Caco-2 (cell line): ENCODE data around the gene AHNAK. TPM values are rescaled to one million over a fixed set of nuclear protein-coding genes. Genes with fewer than 3 reads are reported as not detected.

Experiments
- BruUV-seq: library from RNA; stranded (reverse); fragments of 400-500 nt; replicated peaks from 2 replicates; lab custom pipeline; 2021; lab: Mats Ljungman, UMichigan
- CTCF ChIA-PET: fragments of 300-600 bp; sonication (Branson Sonifier 250); formaldehyde crosslinking; loops from one replicate; lab custom pipeline; 2022; ENCODE audit warnings: antibody characterized with exemption; lab: Charles Lee
- POLR2A ChIA-PET: fragments of 300-600 bp; sonication (Branson Sonifier 250); formaldehyde crosslinking; loops from one replicate; lab custom pipeline; 2022; ENCODE audit warnings: antibody characterized with exemption; lab: Charles Lee
- DNase-seq, 2 experiments: peaks; one replicate each; pipeline versions ENCODE4 v3.0.0 to v3.0.0-alpha.2; 2020 to 2022
- H3K27me3 ChIP-seq: replicated peaks from 2 replicates; pipeline ENCODE4 v1.6.0; 2011; ENCODE audit warnings: low read length; ENCODE audit not compliant: control insufficient read depth, insufficient read depth
- H3K36me3 ChIP-seq: 2 replicates; pipeline ENCODE4 v1.5.1; 2011; ENCODE audit warnings: low read length; ENCODE audit not compliant: control insufficient read depth, insufficient read depth
- H3K4me1 ChIP-seq: fragments of 250-450 bp; sonication (Bioruptor Pico); 2 replicates; pipeline ENCODE4 v1.5.1; 2020; ENCODE audit warnings: mild to moderate bottlenecking
- H3K4me3 ChIP-seq: 2 replicates; pipeline ENCODE4 v1.5.1; 2011; ENCODE audit warnings: low read depth, mild to moderate bottlenecking, control low read depth, low read length
- H3K9me3 ChIP-seq: fragments of 250-450 bp; sonication (Bioruptor Pico); 2 replicates; pipeline ENCODE4 v1.5.1; 2020; ENCODE audit warnings: mild to moderate bottlenecking, moderate library complexity
- H3K27ac Mint-ChIP-seq: one replicate; pipeline ENCODE4 v1.8.0; 2022; ENCODE audit warnings: mixed read lengths; ENCODE audit not compliant: unreplicated experiment
- H3K27me3 Mint-ChIP-seq: one replicate; pipeline ENCODE4 v1.8.0; 2022; ENCODE audit warnings: mixed read lengths; ENCODE audit not compliant: insufficient read depth, unreplicated experiment
- H3K36me3 Mint-ChIP-seq: one replicate; pipeline ENCODE4 v1.8.0; 2022; ENCODE audit warnings: mild to moderate bottlenecking, mixed read lengths; ENCODE audit not compliant: insufficient read depth, unreplicated experiment
- H3K4me1 Mint-ChIP-seq: one replicate; pipeline ENCODE4 v1.8.0; 2022; ENCODE audit warnings: low read depth, mixed read lengths; ENCODE audit not compliant: unreplicated experiment
- H3K4me3 Mint-ChIP-seq: one replicate; pipeline ENCODE4 v1.8.0; 2022; ENCODE audit warnings: mild to moderate bottlenecking, moderate library complexity, mixed read lengths; ENCODE audit not compliant: unreplicated experiment
- H3K9me3 Mint-ChIP-seq: one replicate; pipeline ENCODE4 v1.8.0; 2022; ENCODE audit warnings: mixed read lengths; ENCODE audit not compliant: unreplicated experiment
- CTCF ChIP-seq, 2 experiments: fragments of 200-600 bp in 1 of 2; IDR thresholded peaks; 1 replicate in 1 of 2; 2 replicates in 1 of 2; pipeline versions ENCODE4 v1.5.1 to v1.8.0; 2011 to 2022; ENCODE audit warnings: antibody characterized with exemption in 1 of 2, control low read depth in 1 of 2, inconsistent platforms in 1 of 2, low read depth in 1 of 2, low read length in 1 of 2, mild to moderate bottlenecking in 1 of 2, moderate library complexity in 1 of 2; ENCODE audit not compliant: insufficient read depth in 1 of 2, severe bottlenecking in 1 of 2, unreplicated experiment in 1 of 2
- intact Hi-C: fragments of 100-400 bp; cut with micrococcal nuclease; formaldehyde crosslinking; loops from one replicate; pipeline ENCODE4 v1.10.0; 2022; ENCODE audit not compliant: unreplicated experiment
- total RNA-seq: library from RNA; stranded (reverse); gene quantifications from 2 replicates; pipeline ENCODE4 v1.2.3, GENCODE V29; 2022

The AHNAK gene
- total RNA-seq, 1 experiment from 2014 or later, result 312 TPM

- no peaks in the 10 kb centered on the region for H3K9me3 ChIP-seq
- no peaks in the 10 kb centered on the region for H3K27me3 ChIP-seq
- H3K4me3 ChIP-seq, result no peak overlapping the region
- TF ChIP-seq CTCF (IDR thresholded peaks at IDR 0.05; ENCODE audit: insufficient read depth in 1 of 2, low read depth in 1 of 2, low read length in 1 of 2, severe bottlenecking in 1 of 2, unreplicated experiment in 1 of 2), result no peak
- no peak overlapping the region for H3K4me3 Mint-ChIP-seq
- no peaks in the 10 kb centered on the region for H3K36me3 ChIP-seq
- ChIA-PET POLR2A (no interaction called here), CTCF (no interaction called here)
- intact Hi-C loops, result no loop called here
- no peaks in the 10 kb centered on the region for H3K27me3 Mint-ChIP-seq
- no peaks in the 10 kb centered on the region for H3K9me3 Mint-ChIP-seq
- H3K4me1 Mint-ChIP-seq, result peaks cover 35% of the 10 kb centered on the region
- peaks cover 10% of the 10 kb centered on the region for H3K36me3 Mint-ChIP-seq
- peaks cover 54% of the 10 kb centered on the region for H3K4me1 ChIP-seq
- no TSS peak for BruUV-seq
- H3K27ac Mint-ChIP-seq, result no peak overlapping the region
- DNase-seq, result no peak
Measured at GRCh38 chr11:62431171-62431901, 115.3 kb downstream of the AHNAK start.

GRCh38 chr11:62430425-62430824 is 116.2 kb downstream of the AHNAK start:
- peaks cover 57% of the 10 kb centered on the region for H3K4me1 ChIP-seq
- no peak for TF ChIP-seq CTCF (IDR thresholded peaks at IDR 0.05; ENCODE audit: insufficient read depth in 1 of 2, low read depth in 1 of 2, low read length in 1 of 2, severe bottlenecking in 1 of 2, unreplicated experiment in 1 of 2)
- Mint-ChIP-seq H3K27me3 (no peaks in the 10 kb centered on the region), H3K4me3 (no peak overlapping the region), H3K36me3 (peaks cover 12% of the 10 kb centered on the region), H3K27ac (no peak overlapping the region), H3K9me3 (no peaks in the 10 kb centered on the region), H3K4me1 (peaks cover 40% of the 10 kb centered on the region)
- POLR2A ChIA-PET, result no interaction called here
- no peak overlapping the region for H3K4me3 ChIP-seq
- no peaks in the 10 kb centered on the region for H3K27me3 ChIP-seq
- CTCF ChIA-PET, result no interaction called here
- no peaks in the 10 kb centered on the region for H3K36me3 ChIP-seq
- no peak for DNase-seq
- H3K9me3 ChIP-seq, result no peaks in the 10 kb centered on the region
- no TSS peak for BruUV-seq
- intact Hi-C loops, result no loop called here

- intact Hi-C loops, result loop anchor here (5.0 kb wide), 1 partner anchor 38 kb away; no protein-coding TSS in a partner anchor
- CTCF ChIA-PET, result interaction anchor here (0.6 kb wide), 1 partner anchor 124 kb away, joined by 3 read pairs; no protein-coding TSS in a partner anchor
- Histone ChIP-seq H3K36me3 (no peaks in the 10 kb centered on the region), H3K27me3 (no peaks in the 10 kb centered on the region), H3K4me1 (peaks cover 67% of the 10 kb centered on the region), H3K4me3 (no peak overlapping the region), H3K9me3 (no peaks in the 10 kb centered on the region)
- DNase-seq, result no peak
- H3K36me3 Mint-ChIP-seq, result peaks cover 23% of the 10 kb centered on the region
- H3K9me3 Mint-ChIP-seq, result no peaks in the 10 kb centered on the region
- POLR2A ChIA-PET, result interaction anchor here (0.6 kb wide), 1 partner anchor 172 kb away, joined by 11 read pairs; no protein-coding TSS in a partner anchor
- H3K27ac Mint-ChIP-seq, result no peak overlapping the region
- peaks cover 34% of the 10 kb centered on the region for H3K4me1 Mint-ChIP-seq
- TF ChIP-seq CTCF (IDR thresholded peaks at IDR 0.05; ENCODE audit: insufficient read depth in 1 of 2, low read depth in 1 of 2, low read length in 1 of 2, severe bottlenecking in 1 of 2, unreplicated experiment in 1 of 2), result no peak
- no peak overlapping the region for H3K4me3 Mint-ChIP-seq
- BruUV-seq, result no TSS peak
- H3K27me3 Mint-ChIP-seq, result no peaks in the 10 kb centered on the region
Measured at GRCh38 chr11:62428871-62429560, 117.6 kb downstream of the AHNAK start.
